Tibial nerve (tissue), 4 donors: Measurements from ENCODE around the gene RPRD1B. TPM values are rescaled to one million over a fixed set of nuclear protein-coding genes. Genes with fewer than 3 reads are reported as not detected.
A peak's percentile ranks its signal among the peaks of the same experiment; 100 is the strongest.

ENCODE experiments used
- DNase-seq, 2 donors: peaks; one replicate each; pipeline ENCODE4 v3.0.0-alpha.2; 2019; ENCODE audit warnings: low spot score in 2 of 2
- H3K27ac ChIP-seq, 4 donors: fragments of 200-600 bp; sonication (generic) in 3 of 4; one replicate each; pipeline ENCODE4 v1.5.1; 2017 to 2019; ENCODE audit warnings: mild to moderate bottlenecking in 1 of 4
- H3K27me3 ChIP-seq, 2 donors: fragments of 200-600 bp; sonication (generic) in 1 of 2; one replicate each; pipeline versions ENCODE4 v1.5.1 to v1.6.0; 2017 to 2019
- H3K36me3 ChIP-seq, 3 donors: fragments of 200-600 bp; sonication (generic); one replicate each; pipeline ENCODE4 v1.5.1; 2018 to 2019
- H3K4me1 ChIP-seq, 4 donors: fragments of 200-600 bp; sonication (generic) in 3 of 4; one replicate each; pipeline ENCODE4 v1.5.1; 2017 to 2019
- H3K4me3 ChIP-seq, 4 donors: fragments of 200-600 bp; sonication (generic) in 3 of 4; one replicate each; pipeline ENCODE4 v1.5.1; 2017 to 2019; ENCODE audit warnings: mild to moderate bottlenecking in 1 of 4, moderate library complexity in 1 of 4
- H3K9me3 ChIP-seq, 4 donors: fragments of 200-600 bp; sonication (generic) in 3 of 4; one replicate each; pipeline ENCODE4 v1.5.1; 2017 to 2019
- EP300 ChIP-seq, 2 donors: sonication (generic); formaldehyde crosslinking; IDR thresholded peaks; one replicate each; pipeline ENCODE4 v1.6.1; 2017; ENCODE audit warnings: antibody characterized with exemption in 2 of 2, mild to moderate bottlenecking in 1 of 2
- POLR2A ChIP-seq, 2 donors: fragments of 450-650 bp; IDR thresholded peaks; one replicate each; pipeline ENCODE4 v1.6.1; 2017; ENCODE audit warnings: antibody characterized with exemption in 2 of 2, mild to moderate bottlenecking in 2 of 2, moderate library complexity in 2 of 2
- WGBS, 2 donors: methylation state at CpG; one replicate each; pipeline ENCODE4 v1.1.5; 2018; 5-methylcytosine and 5-hydroxymethylcytosine counted together
- total RNA-seq, 4 donors: library from RNA; depleted of rRNA; stranded (reverse); fragments of >200 nt; gene quantifications; one replicate each; pipeline ENCODE4 v1.1.0, GENCODE V29; 2016
- TF ChIP-seq, protein P1 (sequence below), 5 experiments: fragments of 200-600 bp in 3 of 5; fragments of 450-650 bp in 2 of 5; sonication (generic) in 3 of 5; IDR thresholded peaks; one replicate each; pipeline ENCODE4 v1.5.1; 2016 to 2019; ENCODE audit warnings: antibody characterized with exemption in 5 of 5, mild to moderate bottlenecking in 3 of 5, moderate library complexity in 2 of 5

RPRD1B gene
- total RNA-seq, 4 donors from 2014 or later = 28.5 to 36.3 (median 35.1) TPM

DNA sequence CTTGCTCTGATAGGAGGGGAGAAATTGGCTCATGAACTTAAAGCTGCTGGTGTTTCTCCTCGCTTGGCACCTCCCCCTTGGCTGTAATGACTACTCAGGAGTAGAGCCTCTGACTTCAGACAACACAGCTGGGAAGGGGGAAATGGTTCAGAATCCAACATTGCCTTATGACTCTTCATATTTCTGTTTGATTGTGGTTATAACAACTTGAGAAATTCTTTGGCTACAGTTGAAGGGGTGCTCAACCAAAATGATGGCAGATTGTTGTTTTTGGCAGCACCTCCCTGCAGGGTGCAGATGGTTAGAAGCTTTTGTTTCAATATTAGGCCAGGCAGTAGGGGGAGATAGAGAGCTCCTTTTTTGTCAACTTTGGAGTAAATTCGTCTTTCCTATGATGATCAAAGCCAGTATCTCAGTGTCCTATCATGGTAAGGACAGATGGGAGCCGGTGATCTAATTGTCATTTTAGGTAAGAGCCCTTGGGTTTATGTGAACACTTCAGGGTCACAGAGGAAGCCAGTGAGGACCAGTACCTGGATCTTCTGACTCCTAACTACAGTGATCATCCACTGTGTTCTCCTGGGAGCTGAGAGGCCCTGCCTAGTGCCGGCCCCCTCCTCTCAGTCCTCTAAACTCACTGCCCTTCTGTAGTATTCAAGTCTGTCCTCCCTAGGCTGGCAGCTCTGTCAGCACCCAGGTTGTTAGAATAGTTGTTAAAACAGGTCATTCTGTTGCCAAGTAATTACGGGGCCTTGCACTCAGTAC, 39.9 kb downstream of the RPRD1B start:
- Histone ChIP-seq H3K27ac (peak overlapping the region in 3 of 4 donors; percentile 4 to 64 (median 38)), H3K4me1 (peaks cover 0 to 37% (median 7%) of the 10 kb centered on the region in 4 donors), H3K9me3 (no peaks in the 10 kb centered on the region), H3K27me3 (no peaks in the 10 kb centered on the region), H3K4me3 (no peak overlapping the region), H3K36me3 (peaks cover 0 to 65% (median 0%) of the 10 kb centered on the region in 3 donors)
- WGBS, 2 donors = 42 to 47% methylated on average over 5 of the region's 5 CpGs
- DNase-seq = peak in 1 of 2 donors; percentile 88
- TF ChIP-seq EP300 (IDR thresholded peaks at IDR 0.05) (peak in 1 of 2 donors; percentile 68), POLR2A (IDR thresholded peaks at IDR 0.05) (no peak)
- TF ChIP-seq, protein P1, sequence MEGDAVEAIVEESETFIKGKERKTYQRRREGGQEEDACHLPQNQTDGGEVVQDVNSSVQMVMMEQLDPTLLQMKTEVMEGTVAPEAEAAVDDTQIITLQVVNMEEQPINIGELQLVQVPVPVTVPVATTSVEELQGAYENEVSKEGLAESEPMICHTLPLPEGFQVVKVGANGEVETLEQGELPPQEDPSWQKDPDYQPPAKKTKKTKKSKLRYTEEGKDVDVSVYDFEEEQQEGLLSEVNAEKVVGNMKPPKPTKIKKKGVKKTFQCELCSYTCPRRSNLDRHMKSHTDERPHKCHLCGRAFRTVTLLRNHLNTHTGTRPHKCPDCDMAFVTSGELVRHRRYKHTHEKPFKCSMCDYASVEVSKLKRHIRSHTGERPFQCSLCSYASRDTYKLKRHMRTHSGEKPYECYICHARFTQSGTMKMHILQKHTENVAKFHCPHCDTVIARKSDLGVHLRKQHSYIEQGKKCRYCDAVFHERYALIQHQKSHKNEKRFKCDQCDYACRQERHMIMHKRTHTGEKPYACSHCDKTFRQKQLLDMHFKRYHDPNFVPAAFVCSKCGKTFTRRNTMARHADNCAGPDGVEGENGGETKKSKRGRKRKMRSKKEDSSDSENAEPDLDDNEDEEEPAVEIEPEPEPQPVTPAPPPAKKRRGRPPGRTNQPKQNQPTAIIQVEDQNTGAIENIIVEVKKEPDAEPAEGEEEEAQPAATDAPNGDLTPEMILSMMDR (IDR thresholded peaks at IDR 0.05) = peak; percentile 60 to 81 (median 69)

DNA sequence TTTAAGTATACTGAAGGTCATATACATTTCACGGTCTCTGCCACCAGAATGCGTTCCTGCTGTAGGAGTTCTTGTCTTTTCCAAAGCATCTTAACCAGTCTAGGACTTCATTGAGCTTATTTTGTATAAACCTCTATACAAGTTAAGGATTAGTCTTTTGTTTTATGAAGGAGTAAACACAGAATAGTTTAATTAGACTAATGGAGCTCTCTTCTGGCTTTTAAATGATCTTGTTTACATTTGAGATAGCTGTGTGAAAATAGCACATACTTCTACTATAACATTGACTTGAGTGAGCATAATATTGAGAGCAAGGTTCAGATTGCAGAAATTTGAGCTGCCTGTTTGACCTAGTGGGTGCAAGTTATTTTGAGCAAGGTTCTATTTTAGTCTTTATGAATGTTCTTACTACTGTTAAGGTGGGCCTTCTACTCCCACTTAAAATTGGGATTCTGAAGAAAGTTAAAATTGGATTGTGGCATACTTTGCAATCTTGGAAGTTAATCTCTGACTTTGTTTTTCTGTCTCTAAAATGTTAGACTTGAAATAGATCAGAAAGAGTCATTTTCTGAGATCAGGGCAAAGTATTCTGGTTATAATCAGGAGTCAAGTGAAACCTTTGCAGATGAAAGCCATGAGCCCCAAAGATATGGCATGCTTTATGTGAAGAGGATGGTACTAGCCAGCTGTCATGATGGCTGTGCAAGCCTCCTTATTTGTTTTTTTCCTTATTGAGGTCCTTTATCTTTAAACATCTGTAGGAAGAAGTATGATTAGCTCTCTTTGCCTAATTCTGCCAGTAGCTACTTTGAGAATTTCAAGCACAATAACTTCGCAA, 41.8 kb downstream of the RPRD1B start:
- Histone ChIP-seq H3K9me3 (no peaks in the 10 kb centered on the region), H3K4me1 (peaks cover 0 to 37% (median 7%) of the 10 kb centered on the region in 4 donors), H3K27ac (peak overlapping the region in 1 of 4 donors; percentile 4), H3K4me3 (no peak overlapping the region), H3K36me3 (peaks cover 0 to 63% (median 0%) of the 10 kb centered on the region in 3 donors), H3K27me3 (no peaks in the 10 kb centered on the region)
- WGBS, 2 donors = 89 to 94% methylated on average over 3 of the region's 3 CpGs
- TF ChIP-seq, protein P1 (IDR thresholded peaks at IDR 0.05) = no peak
- DNase-seq = no peak

DNA sequence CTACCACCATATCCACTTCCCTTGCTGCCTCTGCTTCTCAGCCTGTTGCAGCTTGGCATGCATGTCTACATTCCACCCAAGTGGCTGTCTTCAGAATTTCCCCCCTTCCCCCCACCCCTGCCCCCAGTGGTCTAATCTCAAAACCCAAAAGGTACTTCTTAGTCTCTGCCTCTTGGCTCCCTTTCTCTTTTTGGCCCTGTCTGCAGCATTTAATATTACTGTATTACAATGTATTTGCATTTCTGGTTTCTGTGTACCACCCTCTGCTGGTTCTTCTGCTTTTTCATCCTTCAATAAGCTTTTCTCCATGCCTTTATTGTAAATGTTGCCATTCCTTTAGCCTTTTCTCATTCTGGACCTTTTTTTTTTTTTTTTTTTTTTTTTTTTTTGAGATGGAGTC, 43.0 kb downstream of the RPRD1B start:
- H3K9me3 ChIP-seq = no peaks in the 10 kb centered on the region

DNA sequence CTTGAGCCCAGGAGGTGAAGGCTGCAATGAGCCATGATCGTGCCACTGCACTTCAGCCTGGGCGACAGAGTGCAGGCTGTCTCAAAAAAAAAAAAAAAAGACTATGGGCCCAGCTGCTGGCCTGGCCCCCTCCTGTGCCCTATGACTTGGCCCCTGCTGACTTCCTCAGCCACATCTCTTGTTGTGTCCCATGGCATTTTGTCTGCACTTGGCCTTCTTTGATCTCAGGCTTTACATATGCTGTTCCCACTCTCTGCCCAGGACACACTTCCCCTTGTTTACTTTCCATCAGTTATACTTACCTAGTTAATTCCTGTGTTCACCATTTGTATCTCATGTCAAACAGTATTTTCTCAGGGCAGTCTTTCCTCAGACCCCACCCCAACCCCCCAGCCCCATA, 44.5 kb downstream of the RPRD1B start:
- DNase-seq = no peak
- WGBS, 2 donors = 76 to 95% methylated on average over 2 of the region's 2 CpGs
- Histone ChIP-seq H3K9me3 (no peaks in the 10 kb centered on the region), H3K4me1 (peaks cover 0 to 29% (median 7%) of the 10 kb centered on the region in 4 donors), H3K36me3 (peaks cover 0 to 60% (median 0%) of the 10 kb centered on the region in 3 donors), H3K27me3 (no peaks in the 10 kb centered on the region), H3K4me3 (no peak overlapping the region), H3K27ac (no peak overlapping the region)
- TF ChIP-seq, protein P1 (IDR thresholded peaks at IDR 0.05) = no peak
- no peak for TF ChIP-seq EP300 (IDR thresholded peaks at IDR 0.05)

More for the DNA sequence above, 43.0 kb downstream of the RPRD1B start:
- Histone ChIP-seq H3K27ac (no peak overlapping the region), H3K36me3 (peaks cover 0 to 56% (median 0%) of the 10 kb centered on the region in 3 donors), H3K4me3 (no peak overlapping the region), H3K4me1 (peaks cover 0 to 37% (median 7%) of the 10 kb centered on the region in 4 donors), H3K27me3 (no peaks in the 10 kb centered on the region)
- TF ChIP-seq, protein P1 (IDR thresholded peaks at IDR 0.05) = no peak
- no peak for TF ChIP-seq POLR2A (IDR thresholded peaks at IDR 0.05)
- TF ChIP-seq EP300 (IDR thresholded peaks at IDR 0.05) = no peak
- no peak for DNase-seq

DNA sequence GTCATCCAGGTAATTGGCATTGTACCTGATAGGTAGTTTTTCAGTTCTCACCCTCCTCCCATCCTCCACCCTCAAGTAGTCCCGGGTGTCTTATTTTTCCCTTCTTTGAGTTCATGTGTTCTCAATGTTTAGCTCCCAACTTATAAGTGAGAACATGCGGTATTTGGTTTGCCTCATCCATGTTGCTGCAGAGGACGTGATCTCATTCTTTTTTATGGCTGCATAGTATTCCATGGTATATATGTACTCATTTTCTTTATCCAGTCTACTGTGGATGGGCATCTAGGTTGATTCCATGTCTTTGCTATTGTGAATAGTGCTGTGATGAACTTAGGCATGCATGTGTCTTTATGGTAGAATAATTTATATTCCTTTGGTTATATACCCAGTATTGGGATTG, 45.8 kb downstream of the RPRD1B start:
- 94 to 99% methylated on average over 3 of the region's 3 CpGs for WGBS, 2 donors
- Histone ChIP-seq H3K27ac (no peak overlapping the region), H3K4me1 (peaks cover 0 to 16% (median 3%) of the 10 kb centered on the region in 4 donors), H3K27me3 (no peaks in the 10 kb centered on the region), H3K4me3 (no peak overlapping the region), H3K9me3 (no peaks in the 10 kb centered on the region), H3K36me3 (peaks cover 0 to 68% (median 0%) of the 10 kb centered on the region in 3 donors)
- TF ChIP-seq EP300 (IDR thresholded peaks at IDR 0.05) = no peak
- no peak for DNase-seq
